HG02885 (cell line): ENCODE data around the gene LSM2.

ENCODE experiments used
- ATAC-seq: cut with Tn5 transposase; IDR thresholded peaks from one replicate; pipeline ENCODE4 v1.9.1; 2021; ENCODE audit warnings: mild to moderate bottlenecking; ENCODE audit not compliant: unreplicated experiment, poor library complexity

LSM2 gene

DNA sequence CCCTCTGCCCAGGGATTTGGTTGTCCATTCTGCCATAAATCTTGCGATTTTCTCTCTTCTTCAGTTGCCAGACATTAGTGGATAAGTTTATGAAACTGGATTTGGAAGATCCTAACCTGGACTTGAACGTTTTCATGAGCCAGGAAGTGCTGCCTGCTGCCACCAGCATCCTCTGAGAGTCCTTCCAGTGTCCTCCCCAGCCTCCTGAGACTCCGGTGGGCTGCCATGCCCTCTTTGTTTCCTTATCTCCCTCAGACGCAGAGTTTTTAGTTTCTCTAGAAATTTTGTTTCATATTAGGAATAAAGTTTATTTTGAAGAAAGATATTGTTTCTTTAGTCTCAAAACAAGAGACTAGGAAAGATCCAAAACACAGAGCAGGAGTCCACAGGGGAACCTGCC lies 44.4 kb downstream of the LSM2 start, which contains the start of gene SAPCD1:
TSS of gene SAPCD1 (plus strand) at position 301 of the 400 bp plus-strand sequence. CDS start 399 bp downstream, outside the sequence.
- no peak for ATAC-seq

DNA sequence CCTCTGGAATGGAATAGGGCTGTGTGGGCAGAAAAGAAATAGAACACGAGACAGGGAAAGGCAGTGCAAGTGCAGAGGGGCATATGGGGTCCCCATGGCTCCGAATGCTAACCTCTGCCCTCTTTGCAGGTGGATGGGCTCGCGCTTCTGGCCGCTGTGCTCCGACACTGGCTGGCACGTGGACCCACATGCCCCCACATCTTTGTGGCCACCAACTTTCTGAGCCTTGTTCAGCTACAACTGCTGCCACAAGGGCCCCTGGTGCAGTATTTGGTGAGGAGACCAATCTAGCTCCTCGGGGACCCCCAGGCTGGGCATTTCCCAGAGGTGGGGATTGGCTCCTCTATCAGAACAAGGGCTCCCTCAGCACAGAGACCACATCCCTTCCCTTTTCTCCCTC lies 45.4 kb downstream of the LSM2 start:
- ATAC-seq: no peak

DNA sequence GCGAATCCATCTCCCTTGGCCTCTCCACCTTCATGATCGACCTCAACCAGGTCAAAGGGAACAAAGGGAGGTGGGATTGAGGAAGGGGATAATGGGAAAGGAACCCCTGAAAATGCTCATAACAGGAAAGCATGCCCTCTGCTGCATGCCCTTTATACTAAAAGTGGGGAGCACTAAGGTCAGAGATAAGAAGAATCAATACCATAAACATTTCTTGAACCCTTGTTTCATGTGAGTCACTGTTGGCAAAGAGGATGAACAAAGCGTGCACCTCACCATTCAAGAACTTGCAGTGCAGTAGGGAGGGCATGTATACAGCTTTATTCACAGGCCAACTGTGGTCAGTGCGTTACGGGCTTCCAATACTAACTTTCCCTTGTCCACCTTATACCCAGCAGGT lies 46.0 kb downstream of the LSM2 start:
- no peak for ATAC-seq

DNA sequence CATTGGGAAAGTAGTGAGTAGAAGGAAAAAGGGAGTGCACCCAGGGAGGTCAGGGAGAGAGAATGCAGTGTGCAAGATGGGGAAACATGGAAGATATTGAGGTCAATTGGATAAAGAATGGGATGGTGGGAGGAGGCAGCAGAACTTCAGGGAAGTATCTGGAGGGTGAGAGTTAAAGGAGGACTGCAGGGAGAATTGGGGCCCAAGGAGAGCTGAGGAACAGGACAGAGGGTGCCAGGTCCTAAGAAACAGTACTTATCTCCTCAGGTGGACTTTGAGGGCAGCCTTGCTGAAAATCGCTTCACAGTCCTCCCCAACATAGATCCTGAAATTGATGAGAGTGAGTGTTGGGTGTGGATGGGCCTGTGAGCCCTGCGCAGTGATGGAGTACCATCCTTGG lies 48.5 kb downstream of the LSM2 start:
- ATAC-seq: no peak

- ATAC-seq: no peak
Observed at GRCh38 chr6:31752739-31753319, 53.9 kb downstream of the LSM2 start.

GRCh38 chr6:31750411-31751022 lies 56.2 kb downstream of the LSM2 start:
- ATAC-seq: no peak

DNA sequence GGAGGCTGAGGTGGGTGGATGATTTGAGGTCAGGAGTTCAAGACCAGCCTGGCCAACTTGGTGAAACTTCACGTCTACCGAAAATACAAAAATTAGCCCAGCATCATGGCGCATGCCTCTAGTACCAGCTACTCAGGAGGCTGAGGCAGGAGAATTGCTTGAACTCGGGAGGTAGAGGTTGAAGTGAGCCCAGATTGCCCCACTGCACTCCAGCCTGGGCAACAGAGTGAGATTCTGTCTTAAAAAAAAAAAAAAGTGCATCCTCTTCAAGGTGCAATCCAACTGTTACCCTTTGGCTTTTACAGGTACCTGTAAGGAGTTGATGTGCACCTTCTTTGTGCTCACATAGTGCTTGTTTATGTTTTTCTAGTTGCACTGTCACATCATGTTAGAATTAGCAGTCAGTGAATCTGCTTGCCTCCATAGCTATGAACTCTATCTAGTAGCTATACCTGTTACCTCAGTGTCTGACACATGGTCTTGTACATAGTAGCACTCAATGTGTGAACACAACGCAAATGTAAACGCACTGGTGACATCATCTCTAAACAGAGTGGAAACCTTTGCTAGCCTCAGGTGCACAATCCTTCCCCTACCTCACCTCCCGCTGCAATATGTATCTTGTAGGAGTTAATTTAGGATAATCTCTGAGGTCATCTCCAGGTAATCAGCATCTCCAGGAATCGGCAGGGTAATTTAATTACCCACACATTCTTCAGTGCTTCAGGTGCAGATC lies 57.3 kb downstream of the LSM2 start:
- no peak for ATAC-seq
